T-helper 17 cell (primary cell): Measurements from ENCODE around the gene PKP4. TPM values are rescaled to one million over a fixed set of nuclear protein-coding genes. Genes with fewer than 3 reads are reported as not detected.
"Not testable (repeated sequence)": the region's sequence is repeated elsewhere in the genome, so short reads cannot be mapped to it uniquely, and the experiment has no call there.

Experiments
- ATAC-seq: fragments of 150-1000 bp; cut with Tn5 transposase; 2 replicates; pipeline ENCODE4 v1.10.0; 2021; ENCODE audit warnings: mild to moderate bottlenecking, moderate library complexity
- DNase-seq, 3 donors: peaks; one replicate each; pipeline versions ENCODE4 v3.0.0 to v3.0.0-alpha.2; 2020 to 2021
- H3K9me3 ChIP-seq: one replicate; pipeline ENCODE4 v1.7.0; 2013; ENCODE audit warnings: low read length, mild to moderate bottlenecking; ENCODE audit not compliant: control insufficient read depth, poor library complexity, severe bottlenecking
- H3K27ac Mint-ChIP-seq: one replicate; pipeline ENCODE4 v1.8.0; 2022; ENCODE audit warnings: mild to moderate bottlenecking, moderate library complexity, mixed read lengths
- H3K27me3 Mint-ChIP-seq: one replicate; pipeline ENCODE4 v1.8.0; 2022; ENCODE audit warnings: mixed read lengths
- H3K36me3 Mint-ChIP-seq: one replicate; pipeline ENCODE4 v1.8.0; 2022; ENCODE audit warnings: low read depth, mixed read lengths
- H3K4me1 Mint-ChIP-seq: one replicate; pipeline ENCODE4 v1.8.0; 2022; ENCODE audit warnings: mild to moderate bottlenecking, mixed read lengths
- H3K4me3 Mint-ChIP-seq: one replicate; pipeline ENCODE4 v1.8.0; 2022; ENCODE audit warnings: mild to moderate bottlenecking, moderate library complexity, mixed read lengths
- total RNA-seq, 4 donors: library from RNA in 2 of 4; stranded (reverse) in 2 of 4; gene quantifications; one replicate each; pipeline ENCODE4 v1.2.3 and lab custom pipeline; 2022 to 2026

PKP4 gene
- total RNA-seq, 2 donors from 2014 or later: 26.6 to 28.9 TPM

DNA sequence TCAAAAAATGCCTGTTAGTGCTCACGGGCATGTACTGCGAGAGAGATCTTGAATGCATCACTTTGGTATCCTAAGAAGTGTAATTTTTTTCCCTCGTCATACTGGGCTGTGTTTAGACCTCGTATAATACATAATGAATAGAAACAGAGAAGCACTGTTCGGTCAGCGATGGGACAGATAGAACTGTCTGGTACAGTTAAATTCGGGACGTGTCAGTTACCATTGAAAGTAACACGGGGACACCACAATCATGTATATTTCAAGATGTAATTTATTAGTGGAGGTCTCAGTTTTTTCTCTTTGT lies 1.8 kb downstream of the PKP4 start:
- DNase-seq: no peak
- no peaks in the 10 kb centered on the region for H3K9me3 ChIP-seq
- peak overlapping the region; percentile 72 for H3K27ac Mint-ChIP-seq
- H3K4me3 Mint-ChIP-seq: peak overlapping the region; percentile 97
- H3K27me3 Mint-ChIP-seq: peaks cover 8% of the 10 kb centered on the region
- no peaks in the 10 kb centered on the region for H3K36me3 Mint-ChIP-seq
- ATAC-seq: no peak
- peaks cover 22% of the 10 kb centered on the region for H3K4me1 Mint-ChIP-seq

DNA sequence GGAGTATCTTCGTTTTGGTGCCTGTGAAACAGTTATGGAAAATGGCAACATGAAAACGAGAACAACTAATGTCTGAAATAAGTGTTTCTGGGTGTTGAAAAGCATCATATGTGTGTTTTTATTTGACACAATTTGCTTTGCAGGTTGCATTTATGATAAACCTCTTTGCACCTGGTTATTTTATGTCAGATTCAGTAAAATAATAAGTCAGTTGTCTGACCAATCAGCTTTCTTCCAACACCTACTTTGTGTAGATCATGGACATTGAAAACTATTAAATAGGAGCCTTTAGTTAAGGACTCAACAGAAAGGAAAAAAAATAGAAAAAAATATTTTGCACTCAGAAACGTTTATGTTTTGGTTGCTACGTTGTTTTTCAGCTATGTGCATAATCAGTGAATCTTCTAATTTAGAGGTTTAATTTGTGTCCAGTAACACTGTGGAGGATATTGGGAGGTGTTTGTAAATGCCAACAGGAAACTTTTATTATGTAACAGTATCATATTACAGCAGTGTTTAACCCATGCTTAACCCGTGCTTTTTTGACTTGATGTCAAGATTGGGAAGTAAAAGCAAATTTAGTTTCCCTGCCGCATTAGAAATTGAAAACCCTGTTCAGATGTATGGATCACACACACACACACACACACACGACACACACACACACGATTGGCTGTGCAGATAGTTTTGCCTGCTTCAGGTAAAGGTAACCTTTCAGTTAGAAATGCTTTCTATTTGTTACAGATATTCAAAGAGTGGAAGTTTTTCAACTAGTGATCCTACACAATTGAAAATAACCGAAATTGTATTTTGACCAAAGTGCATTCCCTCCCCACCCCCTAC lies 2.6 kb downstream of the PKP4 start:
- H3K27ac Mint-ChIP-seq: no peak overlapping the region
- DNase-seq (no peak), ATAC-seq (no peak)
- H3K27me3 Mint-ChIP-seq: peaks cover under 1% of the 10 kb centered on the region
- H3K4me1 Mint-ChIP-seq: peaks cover 22% of the 10 kb centered on the region
- H3K9me3 ChIP-seq: no peaks in the 10 kb centered on the region
- H3K36me3 Mint-ChIP-seq: no peaks in the 10 kb centered on the region
- H3K4me3 Mint-ChIP-seq: no peak overlapping the region

DNA sequence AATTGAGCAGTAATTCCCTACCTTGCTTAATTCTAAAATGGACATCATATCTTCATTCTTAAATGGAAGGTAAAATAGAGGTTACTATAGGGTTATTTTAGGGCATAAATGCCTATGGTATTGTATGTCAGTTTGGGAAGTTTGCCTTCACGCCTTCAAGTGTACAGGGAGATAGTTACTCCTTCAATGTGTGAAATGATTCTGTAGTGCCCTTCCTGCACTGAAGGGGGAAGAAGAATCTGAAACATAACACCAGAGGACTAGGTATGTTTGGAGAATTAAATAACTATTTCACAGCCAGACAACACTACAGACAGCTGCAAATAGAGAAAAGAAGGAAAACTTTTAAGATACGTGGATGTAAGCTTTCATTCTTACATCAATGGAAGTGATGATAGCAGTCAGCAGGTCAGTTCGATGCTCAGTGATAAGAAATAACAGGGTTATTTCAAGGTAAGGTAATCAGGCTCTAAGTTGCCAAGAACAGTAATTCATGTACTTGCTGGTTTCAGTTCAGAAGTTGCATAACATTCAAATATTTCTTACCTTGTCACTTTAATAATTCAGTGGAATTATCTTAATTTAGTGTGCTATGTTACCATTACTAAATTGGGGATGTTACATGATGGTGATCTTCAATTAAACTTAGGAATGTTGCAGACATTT lies 4.0 kb downstream of the PKP4 start:
- DNase-seq: no peak
- Mint-ChIP-seq H3K36me3 (no peaks in the 10 kb centered on the region), H3K27me3 (no peaks in the 10 kb centered on the region), H3K27ac (no peak overlapping the region), H3K4me3 (peak overlapping the region; percentile 59), H3K4me1 (peaks cover 24% of the 10 kb centered on the region)
- ATAC-seq: no peak
- no peaks in the 10 kb centered on the region for H3K9me3 ChIP-seq

DNA sequence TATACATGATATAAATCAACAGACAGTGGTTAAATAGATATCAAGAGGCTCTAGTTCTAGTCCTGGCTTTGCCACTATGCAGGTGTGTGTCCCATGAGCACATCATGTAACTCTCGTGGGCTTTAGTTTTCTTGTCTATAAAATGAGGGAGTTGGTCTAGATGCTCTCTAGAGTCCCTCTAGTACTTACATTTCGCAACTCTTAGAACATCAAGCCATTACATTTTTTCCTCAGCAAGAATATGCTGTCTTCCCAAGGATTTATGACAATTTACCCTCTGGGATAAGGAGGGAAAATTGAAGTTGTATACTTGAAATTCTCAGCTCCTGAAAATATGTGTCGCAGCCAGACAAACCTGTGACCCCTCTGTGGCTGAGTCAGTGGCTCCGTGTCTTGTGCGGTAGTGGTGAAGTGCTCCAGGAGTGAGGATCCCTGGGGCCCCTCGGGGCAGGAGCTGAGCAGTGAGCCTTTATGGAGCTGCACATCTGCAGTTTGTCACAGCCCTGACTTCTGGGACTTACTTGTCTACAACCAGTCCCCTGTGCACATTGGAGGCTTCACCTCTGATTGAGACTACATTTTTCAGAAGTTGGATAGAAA lies 6.8 kb downstream of the PKP4 start:
- DNase-seq (no peak), ATAC-seq (no peak)
- H3K36me3 Mint-ChIP-seq: no peaks in the 10 kb centered on the region
- no peak overlapping the region for H3K4me3 Mint-ChIP-seq
- H3K9me3 ChIP-seq: no peaks in the 10 kb centered on the region
- H3K27me3 Mint-ChIP-seq: no peaks in the 10 kb centered on the region
- H3K4me1 Mint-ChIP-seq: peaks cover 9% of the 10 kb centered on the region
- H3K27ac Mint-ChIP-seq: peak overlapping the region; percentile 47

DNA sequence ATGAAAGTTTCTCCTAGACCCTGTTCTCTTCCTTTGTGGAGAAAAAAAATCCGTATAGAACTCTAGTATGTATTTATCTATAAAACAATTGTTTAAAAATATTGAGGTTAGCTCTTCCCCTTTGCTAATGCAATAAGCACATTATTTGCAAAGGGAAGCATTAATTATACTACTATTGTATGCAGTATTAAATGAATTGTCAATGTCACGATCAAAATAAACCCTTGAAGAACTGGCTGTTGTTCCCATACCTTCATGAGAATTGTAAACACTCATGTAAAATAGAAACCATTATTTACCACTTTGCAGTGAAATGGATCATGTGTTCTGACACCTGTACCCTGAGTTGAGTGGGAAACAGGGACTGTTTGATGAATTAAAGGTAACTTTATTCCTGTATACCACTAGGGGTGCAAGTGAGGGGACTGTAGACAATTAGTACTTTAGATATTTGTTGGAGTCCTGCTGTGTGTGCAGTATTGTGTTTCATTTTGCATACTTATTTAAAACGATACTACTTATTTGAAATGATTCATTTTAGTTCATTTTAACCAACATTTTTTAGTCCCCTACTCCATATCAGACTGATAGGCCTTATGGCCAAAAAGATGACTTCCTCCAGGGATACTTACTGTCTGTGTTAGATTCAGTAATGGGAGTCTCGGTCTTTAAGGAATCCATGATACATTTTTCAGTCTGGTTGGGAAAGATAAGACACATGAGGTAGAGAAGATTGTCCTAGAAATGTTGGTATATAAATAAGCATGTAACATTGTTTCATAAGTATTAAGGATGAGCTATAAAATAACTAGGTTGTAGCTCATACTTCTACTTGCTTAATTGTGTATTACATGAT lies 7.9 kb downstream of the PKP4 start:
- no peak overlapping the region for H3K4me3 Mint-ChIP-seq
- H3K27ac Mint-ChIP-seq: no peak overlapping the region
- DNase-seq: no peak
- H3K4me1 Mint-ChIP-seq: peaks cover 9% of the 10 kb centered on the region
- no peaks in the 10 kb centered on the region for H3K9me3 ChIP-seq
- ATAC-seq: peak; percentile 85
- H3K27me3 Mint-ChIP-seq: no peaks in the 10 kb centered on the region
- H3K36me3 Mint-ChIP-seq: no peaks in the 10 kb centered on the region

DNA sequence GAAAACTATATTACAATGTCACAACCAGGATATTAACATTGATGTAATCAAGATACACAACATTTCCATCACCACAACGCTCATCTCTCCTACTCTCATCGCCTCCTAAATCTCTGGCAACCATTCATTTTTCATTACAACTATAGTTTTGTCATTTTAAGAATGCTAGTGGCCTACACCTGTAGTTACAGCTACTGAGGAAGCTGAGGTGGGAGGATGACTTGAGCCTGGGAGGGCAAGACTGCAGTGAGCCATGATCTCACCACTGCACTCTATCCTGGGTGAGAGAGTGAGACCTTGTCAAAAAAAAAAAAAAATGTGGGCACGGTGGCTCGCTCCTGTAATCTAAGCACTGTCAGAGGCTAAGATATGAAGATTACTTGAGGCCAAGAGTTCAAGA lies 10.5 kb downstream of the PKP4 start:
- Mint-ChIP-seq H3K4me3 (no peak overlapping the region), H3K4me1 (peaks cover 4% of the 10 kb centered on the region), H3K27ac (no peak overlapping the region), H3K36me3 (no peaks in the 10 kb centered on the region), H3K27me3 (no peaks in the 10 kb centered on the region)
- DNase-seq (no peak), ATAC-seq (no peak)
- no peaks in the 10 kb centered on the region for H3K9me3 ChIP-seq

DNA sequence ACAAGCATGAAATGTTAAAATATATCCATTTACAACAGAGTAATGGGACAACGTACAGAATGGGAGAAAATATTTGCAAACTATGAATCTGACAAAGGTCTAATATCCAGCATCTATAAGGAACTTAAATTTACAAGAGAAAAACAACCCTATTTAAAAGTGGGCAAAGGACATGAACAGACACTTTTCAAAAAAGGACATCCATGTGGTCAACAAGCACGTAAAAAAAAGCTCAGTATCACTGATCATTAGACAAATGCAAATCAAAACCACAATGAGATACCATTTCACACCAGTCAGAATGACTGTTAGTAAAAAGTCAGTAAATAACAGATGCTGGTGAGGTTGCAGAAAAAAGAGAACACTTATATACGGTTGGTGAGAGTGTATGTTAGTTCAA lies 16.1 kb downstream of the PKP4 start:
- H3K27ac Mint-ChIP-seq, H3K36me3 Mint-ChIP-seq: not testable (repeated sequence)

DNA sequence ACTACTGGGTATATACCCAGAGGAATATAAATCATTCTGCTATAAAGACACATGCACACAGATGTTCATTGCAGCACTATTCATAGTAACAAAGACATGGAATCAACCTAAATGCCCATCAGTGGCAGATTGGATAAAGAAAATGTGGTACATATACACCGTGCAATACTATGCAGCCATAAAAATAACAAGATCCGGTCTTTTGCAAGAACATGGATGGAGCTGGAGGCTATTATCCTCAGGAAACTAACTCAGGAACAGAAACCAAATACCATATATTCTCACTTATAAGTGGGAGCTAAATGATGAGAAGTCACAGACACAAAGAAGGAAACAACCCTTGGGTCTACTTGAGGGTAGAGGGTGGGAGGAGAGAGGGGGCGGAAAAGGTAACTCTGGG lies 16.5 kb downstream of the PKP4 start:
- DNase-seq, H3K36me3 Mint-ChIP-seq, H3K27me3 Mint-ChIP-seq, H3K9me3 ChIP-seq, ATAC-seq, H3K4me3 Mint-ChIP-seq, H3K27ac Mint-ChIP-seq: not testable (repeated sequence)
- peaks cover 17% of the 10 kb centered on the region for H3K4me1 Mint-ChIP-seq

More for the DNA sequence above, 16.1 kb downstream of the PKP4 start:
- H3K27me3 Mint-ChIP-seq, H3K9me3 ChIP-seq, H3K4me3 Mint-ChIP-seq, DNase-seq, ATAC-seq: not testable (repeated sequence)
- H3K4me1 Mint-ChIP-seq: peaks cover 14% of the 10 kb centered on the region

DNA sequence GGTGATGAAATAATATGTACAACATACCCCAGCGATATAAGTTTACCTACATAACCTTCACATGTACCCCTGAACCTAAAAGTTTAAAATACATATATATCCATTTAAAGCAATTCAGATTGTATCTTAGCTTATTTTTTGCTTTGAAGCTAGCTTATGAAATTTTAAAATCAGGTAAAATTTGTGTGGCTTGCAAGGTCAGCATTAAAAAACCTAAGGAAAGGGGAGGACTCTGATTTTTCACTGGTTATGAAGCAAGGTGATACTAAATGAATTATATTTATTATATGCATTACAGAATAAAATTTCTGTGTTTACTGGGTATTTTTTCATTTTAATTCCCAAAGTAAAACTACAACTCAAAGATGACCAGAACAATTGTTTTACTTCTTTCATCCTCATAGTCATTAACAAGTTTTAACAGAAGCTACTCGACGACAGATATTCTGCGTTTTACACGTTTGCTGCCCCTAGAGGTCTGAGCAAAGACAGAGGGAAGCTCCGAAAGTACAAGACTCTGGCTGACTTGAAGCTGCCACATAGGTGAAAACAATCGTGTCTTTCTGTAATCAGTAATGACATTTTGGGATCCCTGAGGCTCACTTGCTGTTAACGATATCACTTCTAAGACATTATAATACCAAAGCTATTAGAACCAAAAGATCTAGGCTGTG lies 17.1 kb downstream of the PKP4 start:
- DNase-seq: no peak
- no peak overlapping the region for H3K4me3 Mint-ChIP-seq

DNA sequence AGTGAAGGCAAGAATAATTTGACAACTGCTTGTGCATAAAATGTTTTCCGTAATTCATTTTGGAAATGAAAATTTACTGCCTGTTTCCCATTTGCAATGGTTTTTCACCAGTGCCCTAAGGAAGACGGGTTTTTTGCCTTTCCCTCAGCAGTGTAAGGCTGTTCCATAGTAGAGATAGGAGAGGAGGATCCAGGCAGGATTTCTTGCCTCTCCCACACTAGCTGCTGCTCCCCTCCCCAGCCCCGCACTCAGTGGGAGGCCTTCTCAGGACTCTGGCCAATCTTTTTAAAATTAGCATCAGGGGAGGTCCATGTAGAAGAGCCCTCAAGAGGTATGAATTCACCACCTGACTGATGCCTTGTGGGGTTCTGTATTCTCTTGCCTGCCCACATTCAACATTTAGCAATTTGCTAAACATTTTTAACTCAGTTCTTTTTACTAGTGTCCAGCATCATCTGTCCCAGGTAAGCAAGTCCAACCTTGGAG lies 17.8 kb downstream of the PKP4 start:
- not testable (repeated sequence) for H3K36me3 Mint-ChIP-seq

More for the DNA sequence above, 17.1 kb downstream of the PKP4 start:
- Mint-ChIP-seq H3K27ac (no peak overlapping the region), H3K4me1 (peaks cover 18% of the 10 kb centered on the region), H3K27me3 (no peaks in the 10 kb centered on the region), H3K36me3 (no peaks in the 10 kb centered on the region)
- no peaks in the 10 kb centered on the region for H3K9me3 ChIP-seq
- no peak for ATAC-seq

DNA sequence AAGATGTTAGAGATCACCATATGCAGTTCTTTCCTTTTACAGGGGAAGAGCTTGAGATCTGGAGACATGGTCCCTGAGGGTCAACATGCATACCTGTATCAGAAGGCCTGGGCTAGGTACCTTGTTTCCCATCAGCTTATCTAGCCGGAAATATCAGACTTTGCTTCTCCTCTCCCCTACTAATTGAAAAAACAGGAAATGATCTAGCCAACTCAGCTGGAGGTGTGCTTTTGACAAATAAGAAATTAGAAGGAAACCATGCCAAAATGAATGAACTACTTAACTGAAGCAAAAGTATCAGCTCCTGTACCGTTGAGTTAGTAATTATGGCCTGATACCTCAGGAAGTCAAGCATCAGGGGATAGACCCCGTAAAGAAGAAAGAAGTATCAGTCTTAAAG lies 20.4 kb downstream of the PKP4 start:
- H3K9me3 ChIP-seq: no peaks in the 10 kb centered on the region
- Mint-ChIP-seq H3K36me3 (no peaks in the 10 kb centered on the region), H3K4me3 (peak overlapping the region; percentile 45), H3K27ac (peak overlapping the region; percentile 85), H3K4me1 (peaks cover 18% of the 10 kb centered on the region), H3K27me3 (no peaks in the 10 kb centered on the region)
- ATAC-seq: peak; percentile 52
- DNase-seq: no peak

More for the DNA sequence above, 17.8 kb downstream of the PKP4 start:
- not testable (repeated sequence) for ATAC-seq, H3K27me3 Mint-ChIP-seq, H3K9me3 ChIP-seq, H3K27ac Mint-ChIP-seq, DNase-seq, H3K4me3 Mint-ChIP-seq
- peaks cover 18% of the 10 kb centered on the region for H3K4me1 Mint-ChIP-seq

DNA sequence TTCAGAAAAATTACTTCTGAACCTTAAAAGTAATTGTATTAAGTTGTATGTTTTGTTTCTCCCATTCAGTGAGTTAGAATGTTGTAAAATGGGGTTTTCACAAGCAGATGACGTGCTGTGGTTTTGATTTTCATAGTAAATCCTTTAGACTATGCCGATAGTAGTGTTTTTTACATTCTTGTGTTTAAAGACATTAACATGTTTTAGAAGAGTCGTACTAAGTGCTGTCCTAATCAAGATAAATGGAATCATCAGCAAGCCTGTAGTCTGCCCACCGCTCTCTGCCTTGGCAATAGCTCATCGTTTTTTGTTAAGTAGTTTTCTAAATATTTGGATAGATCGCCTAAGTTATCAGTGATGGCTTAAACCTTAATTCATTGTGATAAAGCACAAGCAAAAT lies 21.5 kb downstream of the PKP4 start:
- no peaks in the 10 kb centered on the region for H3K9me3 ChIP-seq
- H3K36me3 Mint-ChIP-seq: no peaks in the 10 kb centered on the region
- ATAC-seq: no peak
- DNase-seq: no peak
- H3K4me3 Mint-ChIP-seq: no peak overlapping the region
- H3K27me3 Mint-ChIP-seq: no peaks in the 10 kb centered on the region
- peaks cover 19% of the 10 kb centered on the region for H3K4me1 Mint-ChIP-seq
- H3K27ac Mint-ChIP-seq: peak overlapping the region; percentile 85
